Sigmoid colon (tissue), 4 donors: ENCODE data around the gene MBLAC1.

Source experiments
- EP300 ChIP-seq, 4 donors: sonication (generic); formaldehyde crosslinking; IDR thresholded peaks; one replicate each; pipeline ENCODE4 v1.6.1; 2017; ENCODE audit warnings: antibody characterized with exemption in 4 of 4
- POLR2AphosphoS5 ChIP-seq, 4 donors: sonication (generic); formaldehyde crosslinking; IDR thresholded peaks; one replicate each; pipeline ENCODE4 v1.6.1; 2017; ENCODE audit warnings: antibody characterized with exemption in 4 of 4
- TF ChIP-seq, protein P1 (sequence below), 4 experiments: fragments of 450-650 bp in 3 of 4; fragments of 200-600 bp in 1 of 4; IDR thresholded peaks; one replicate each; pipeline ENCODE4 v1.5.1; 2016 to 2019; ENCODE audit warnings: antibody characterized with exemption in 4 of 4, mild to moderate bottlenecking in 3 of 4, moderate library complexity in 2 of 4

DNA sequence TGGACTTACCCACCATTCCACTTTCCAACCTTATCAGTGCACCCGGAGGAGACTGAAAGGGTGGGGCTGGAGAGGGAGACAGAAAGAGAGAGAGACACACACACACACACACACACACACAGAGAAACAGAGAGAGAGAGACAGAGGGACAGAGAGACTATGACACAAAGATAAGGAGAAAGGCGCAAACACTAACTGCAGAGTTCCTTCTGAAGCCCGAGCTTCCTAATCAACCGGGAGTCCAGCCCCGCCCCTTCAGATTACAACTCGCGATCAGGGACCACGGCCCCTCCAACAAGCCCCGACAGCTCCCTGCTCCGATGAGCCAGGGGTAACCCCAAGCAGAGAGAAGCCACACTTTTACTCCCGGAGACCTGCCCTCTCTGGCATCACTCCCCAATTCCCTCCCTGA is 41.2 kb downstream of the MBLAC1 start:
- TF ChIP-seq, protein P1, sequence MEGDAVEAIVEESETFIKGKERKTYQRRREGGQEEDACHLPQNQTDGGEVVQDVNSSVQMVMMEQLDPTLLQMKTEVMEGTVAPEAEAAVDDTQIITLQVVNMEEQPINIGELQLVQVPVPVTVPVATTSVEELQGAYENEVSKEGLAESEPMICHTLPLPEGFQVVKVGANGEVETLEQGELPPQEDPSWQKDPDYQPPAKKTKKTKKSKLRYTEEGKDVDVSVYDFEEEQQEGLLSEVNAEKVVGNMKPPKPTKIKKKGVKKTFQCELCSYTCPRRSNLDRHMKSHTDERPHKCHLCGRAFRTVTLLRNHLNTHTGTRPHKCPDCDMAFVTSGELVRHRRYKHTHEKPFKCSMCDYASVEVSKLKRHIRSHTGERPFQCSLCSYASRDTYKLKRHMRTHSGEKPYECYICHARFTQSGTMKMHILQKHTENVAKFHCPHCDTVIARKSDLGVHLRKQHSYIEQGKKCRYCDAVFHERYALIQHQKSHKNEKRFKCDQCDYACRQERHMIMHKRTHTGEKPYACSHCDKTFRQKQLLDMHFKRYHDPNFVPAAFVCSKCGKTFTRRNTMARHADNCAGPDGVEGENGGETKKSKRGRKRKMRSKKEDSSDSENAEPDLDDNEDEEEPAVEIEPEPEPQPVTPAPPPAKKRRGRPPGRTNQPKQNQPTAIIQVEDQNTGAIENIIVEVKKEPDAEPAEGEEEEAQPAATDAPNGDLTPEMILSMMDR (IDR thresholded peaks at IDR 0.05) = no peak
- no peak for TF ChIP-seq EP300 (IDR thresholded peaks at IDR 0.05)
- TF ChIP-seq POLR2AphosphoS5 (IDR thresholded peaks at IDR 0.05) = no peak
